Coronary artery (tissue), 2 donors: ENCODE results near the gene SLC22A17.

Experiments used
- DNase-seq: peaks from one replicate; pipeline ENCODE4 v3.0.0-alpha.2; 2017; ENCODE audit warnings: low spot score
- H3K27ac ChIP-seq, 2 donors: fragments of 200-600 bp; sonication (generic); one replicate each; pipeline ENCODE4 v1.5.1; 2016 to 2019
- H3K4me3 ChIP-seq: fragments of 200-600 bp; sonication (generic); 2 replicates; pipeline ENCODE4 v1.5.1; 2016; ENCODE audit warnings: mild to moderate bottlenecking, moderate library complexity
- TF ChIP-seq, protein P1 (sequence below): fragments of 200-600 bp; sonication (generic); IDR thresholded peaks from one replicate; pipeline ENCODE4 v1.5.1; 2019; ENCODE audit warnings: antibody characterized with exemption

Gene SLC22A17

DNA sequence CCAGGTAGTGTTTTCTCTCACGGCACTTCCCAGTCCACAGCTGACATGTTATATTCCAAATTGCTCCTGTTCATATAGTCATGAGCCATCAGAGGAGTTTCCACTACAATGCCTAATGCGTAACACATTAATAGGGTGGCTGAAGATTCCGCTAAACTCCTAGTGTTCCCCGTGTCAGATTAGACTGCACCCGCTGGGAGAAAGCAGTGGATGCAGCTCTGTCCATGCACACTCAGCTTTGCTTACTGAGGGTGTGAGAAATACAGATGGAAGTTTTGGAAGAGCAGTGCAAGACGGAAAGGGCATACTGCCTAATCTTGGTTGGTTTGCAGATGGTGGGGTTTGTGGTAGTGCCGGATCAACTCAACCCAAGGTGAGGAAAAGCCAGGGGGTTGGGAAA is 55.6 kb downstream of the SLC22A17 start:
- H3K27ac ChIP-seq, result no peak overlapping the region

More for the DNA sequence above, 55.6 kb downstream of the SLC22A17 start:
- DNase-seq, result no peak
- H3K4me3 ChIP-seq, result no peak overlapping the region
- TF ChIP-seq, protein P1, sequence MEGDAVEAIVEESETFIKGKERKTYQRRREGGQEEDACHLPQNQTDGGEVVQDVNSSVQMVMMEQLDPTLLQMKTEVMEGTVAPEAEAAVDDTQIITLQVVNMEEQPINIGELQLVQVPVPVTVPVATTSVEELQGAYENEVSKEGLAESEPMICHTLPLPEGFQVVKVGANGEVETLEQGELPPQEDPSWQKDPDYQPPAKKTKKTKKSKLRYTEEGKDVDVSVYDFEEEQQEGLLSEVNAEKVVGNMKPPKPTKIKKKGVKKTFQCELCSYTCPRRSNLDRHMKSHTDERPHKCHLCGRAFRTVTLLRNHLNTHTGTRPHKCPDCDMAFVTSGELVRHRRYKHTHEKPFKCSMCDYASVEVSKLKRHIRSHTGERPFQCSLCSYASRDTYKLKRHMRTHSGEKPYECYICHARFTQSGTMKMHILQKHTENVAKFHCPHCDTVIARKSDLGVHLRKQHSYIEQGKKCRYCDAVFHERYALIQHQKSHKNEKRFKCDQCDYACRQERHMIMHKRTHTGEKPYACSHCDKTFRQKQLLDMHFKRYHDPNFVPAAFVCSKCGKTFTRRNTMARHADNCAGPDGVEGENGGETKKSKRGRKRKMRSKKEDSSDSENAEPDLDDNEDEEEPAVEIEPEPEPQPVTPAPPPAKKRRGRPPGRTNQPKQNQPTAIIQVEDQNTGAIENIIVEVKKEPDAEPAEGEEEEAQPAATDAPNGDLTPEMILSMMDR, result no peak
